Smooth muscle cell (in vitro differentiated cells): ENCODE results near the gene HSPA1B. TPM values are rescaled to one million over a fixed set of nuclear protein-coding genes. Genes with fewer than 3 reads are reported as not detected.

Source experiments
- DNase-seq: peaks from one replicate; lab custom pipeline; 2025; ENCODE audit not compliant: unreplicated experiment; lab: John Stamatoyannopoulos, UW
- H2AFZ ChIP-seq: fragments of 200-600 bp; sonication (generic); 2 replicates; pipeline ENCODE4 v1.6.0; 2016; ENCODE audit warnings: antibody characterized with exemption, low read depth, mild to moderate bottlenecking
- H3F3A ChIP-seq: fragments of 200-600 bp; sonication (generic); 2 replicates; pipeline ENCODE4 v1.6.0; 2017; ENCODE audit warnings: antibody characterized with exemption, low read depth
- H3K27ac ChIP-seq: fragments of 200-600 bp; sonication (generic); 2 replicates; pipeline ENCODE4 v1.5.1; 2016; ENCODE audit warnings: low read depth, mild to moderate bottlenecking
- H3K27me3 ChIP-seq: fragments of 200-600 bp; sonication (generic); 2 replicates; pipeline ENCODE4 v1.6.1; 2016; ENCODE audit warnings: low read depth, mild to moderate bottlenecking
- H3K36me3 ChIP-seq: fragments of 200-600 bp; sonication (generic); 2 replicates; pipeline ENCODE4 v1.5.1; 2016; ENCODE audit warnings: low read depth
- H3K4me1 ChIP-seq: fragments of 200-600 bp; sonication (generic); 2 replicates; pipeline ENCODE4 v1.5.1; 2016; ENCODE audit warnings: low read depth
- H3K4me2 ChIP-seq: fragments of 200-600 bp; sonication (generic); 2 replicates; pipeline ENCODE4 v1.6.0; 2016; ENCODE audit warnings: mild to moderate bottlenecking
- H3K4me3 ChIP-seq: fragments of 200-600 bp; sonication (generic); 2 replicates; pipeline ENCODE4 v1.5.1; 2016; ENCODE audit warnings: mild to moderate bottlenecking
- H3K79me2 ChIP-seq: fragments of 200-600 bp; sonication (generic); 2 replicates; pipeline ENCODE4 v1.6.0; 2016; ENCODE audit warnings: low read depth, mild to moderate bottlenecking
- H3K9ac ChIP-seq: fragments of 200-600 bp; sonication (generic); 2 replicates; pipeline ENCODE4 v1.6.0; 2016; ENCODE audit warnings: low read depth
- H3K9me3 ChIP-seq: fragments of 200-600 bp; sonication (generic); replicated peaks from 2 replicates; pipeline ENCODE4 v1.5.1; 2016; ENCODE audit warnings: low read depth
- H4K20me1 ChIP-seq: fragments of 200-600 bp; sonication (generic); 2 replicates; pipeline ENCODE4 v1.6.0; 2016; ENCODE audit warnings: low read depth
- CTCF ChIP-seq: fragments of 200-600 bp; sonication (generic); IDR thresholded peaks from 2 replicates; pipeline ENCODE4 v1.5.1; 2017; ENCODE audit warnings: borderline replicate concordance, mild to moderate bottlenecking, antibody characterized with exemption; ENCODE audit not compliant: insufficient read depth, poor library complexity, severe bottlenecking
- WGBS: methylation state at CpG from one replicate; pipeline ENCODE4 v1.1.7; 2016; ENCODE audit warnings: low lambda C conversion rate; 5-methylcytosine and 5-hydroxymethylcytosine counted together
- polyA plus RNA-seq: library from polyadenylated mRNA; unstranded; fragments of >200 nt; fragmentation: Nextera tagmentation; extraction: Ambion mirVana; gene quantifications from 2 replicates; pipeline ENCODE4 v1.2.1, GENCODE V29; 2016
- total RNA-seq: library from RNA; depleted of rRNA; stranded (reverse); fragments of >200 nt; gene quantifications from 2 replicates; pipeline ENCODE4 v1.2.3, GENCODE V29; 2014

HSPA1B gene
- total RNA-seq (33.6 and 43.1 TPM in 2 replicates), polyA plus RNA-seq (30.7 and 36.7 TPM in 2 replicates)

- Histone ChIP-seq H3K4me1 (peaks cover 9% of the 10 kb centered on the region), H3K9me3 (no peaks in the 10 kb centered on the region), H3K4me2 (peak within 1 kb of the TSS; percentile 78), H3K4me3 (peak within 1 kb of the TSS; percentile 62), H3K9ac (peak within 1 kb of the TSS; percentile 44), H3K27ac (peak within 1 kb of the TSS; percentile 57), H2AFZ (peak within 1 kb of the TSS; percentile 51), H3K79me2 (peaks cover 21% of the 10 kb centered on the region), H3K36me3 (no peaks in the 10 kb centered on the region), H3F3A (peaks cover 12% of the 10 kb centered on the region), H4K20me1 (peaks cover 5% of the 10 kb centered on the region), H3K27me3 (no peaks in the 10 kb centered on the region)
- peak; percentile 94 for DNase-seq
- no peak for TF ChIP-seq CTCF
- WGBS, result under 1% methylated on average over 52 of the region's 56 CpGs
Observed at GRCh38 chr6:31827286-31828079, at the start of gene HSPA1B. HSPA1B (plus strand) TSS chr6:31827738; CDS start chr6:31827951, 213 bp downstream.

- Histone ChIP-seq H3K36me3 (no peaks in the 10 kb centered on the region), H3F3A (peaks cover 11% of the 10 kb centered on the region), H3K4me2 (no peak overlapping the region), H3K4me1 (peaks cover 8% of the 10 kb centered on the region), H4K20me1 (no peaks in the 10 kb centered on the region), H2AFZ (no peak overlapping the region), H3K4me3 (no peak overlapping the region), H3K27ac (no peak overlapping the region), H3K27me3 (no peaks in the 10 kb centered on the region), H3K9ac (no peak overlapping the region), H3K79me2 (no peaks in the 10 kb centered on the region), H3K9me3 (no peaks in the 10 kb centered on the region)
- DNase-seq, result no peak
- no peak for TF ChIP-seq CTCF
- 98% methylated on average over 5 of the region's 5 CpGs for WGBS
Observed at GRCh38 chr6:31778193-31778592, 49.3 kb upstream of the HSPA1B start.

GRCh38 chr6:31778999-31779885 is 48.3 kb upstream of the HSPA1B start:
- WGBS, result 97% methylated on average over 40 of the region's 43 CpGs

More at GRCh38 chr6:31778999-31779885, 48.3 kb upstream of the HSPA1B start:
- no peak for TF ChIP-seq CTCF
- no peak overlapping the region for H3K27ac ChIP-seq
- no peak overlapping the region for H2AFZ ChIP-seq
- peaks cover 11% of the 10 kb centered on the region for H3F3A ChIP-seq
- H3K9ac ChIP-seq, result no peak overlapping the region
- no peak overlapping the region for H3K4me2 ChIP-seq
- H3K36me3 ChIP-seq, result no peaks in the 10 kb centered on the region
- H3K4me3 ChIP-seq, result no peak overlapping the region
- no peaks in the 10 kb centered on the region for H3K27me3 ChIP-seq
- H3K79me2 ChIP-seq, result no peaks in the 10 kb centered on the region
- DNase-seq, result no peak
- no peaks in the 10 kb centered on the region for H4K20me1 ChIP-seq
- H3K4me1 ChIP-seq, result peaks cover 8% of the 10 kb centered on the region
- H3K9me3 ChIP-seq, result no peaks in the 10 kb centered on the region
